Natural killer cell treated with Interleukin-12 subunit alpha and Interleukin-12 subunit beta and Interleukin-15 and Interleukin-18, amount 100 ng/mL, for 72 hours (primary cell): Measurements from ENCODE around the gene FAM184B. TPM values are rescaled to one million over a fixed set of nuclear protein-coding genes. Genes with fewer than 3 reads are reported as not detected.
"Not testable (repeated sequence)": the region's sequence is repeated elsewhere in the genome, so short reads cannot be mapped to it uniquely, and the experiment has no call there.

Experiments used
- ATAC-seq, 2 donors: fragments of 150-1000 bp; cut with Tn5 transposase in 1 of 2; sonication (Bioruptor Pico), chemical (Tn5 transposase) in 1 of 2; 2 replicates each; pipeline ENCODE4 v1.10.0; 2021
- DNase-seq: peaks from one replicate; pipeline ENCODE4 v3.0.0; 2022; ENCODE audit warnings: low spot score
- H3K27ac Mint-ChIP-seq, 2 donors: 1 replicate in 1 of 2; 2 replicates in 1 of 2; pipeline ENCODE4 v1.8.0; 2022; ENCODE audit warnings: mixed read lengths in 2 of 2, mild to moderate bottlenecking in 1 of 2, moderate library complexity in 1 of 2
- H3K27me3 Mint-ChIP-seq, 2 donors: 1 replicate in 1 of 2; 2 replicates in 1 of 2; pipeline ENCODE4 v1.8.0; 2022; ENCODE audit warnings: mixed read lengths in 2 of 2
- H3K36me3 Mint-ChIP-seq: one replicate; pipeline ENCODE4 v1.8.0; 2022; ENCODE audit warnings: mixed read lengths
- H3K4me1 Mint-ChIP-seq, 2 donors: 1 replicate in 1 of 2; 2 replicates in 1 of 2; pipeline ENCODE4 v1.8.0; 2022; ENCODE audit warnings: low read depth in 2 of 2, mixed read lengths in 2 of 2, mild to moderate bottlenecking in 1 of 2
- H3K4me3 Mint-ChIP-seq: one replicate; pipeline ENCODE4 v1.8.0; 2022; ENCODE audit warnings: mixed read lengths
- H3K9me3 Mint-ChIP-seq: 2 replicates; pipeline ENCODE4 v1.8.0; 2022; ENCODE audit warnings: mixed read lengths
- total RNA-seq, 2 donors: library from RNA; stranded (reverse); gene quantifications; one replicate each; pipeline ENCODE4 v1.2.3, GENCODE V29; 2022

The FAM184B gene
- total RNA-seq, 2 donors from 2014 or later: not detected

- no peak overlapping the region for H3K4me3 Mint-ChIP-seq
- ATAC-seq (no peak), DNase-seq (no peak)
- H3K27ac Mint-ChIP-seq: no peak overlapping the region
- no peaks in the 10 kb centered on the region for H3K36me3 Mint-ChIP-seq
- no peaks in the 10 kb centered on the region for H3K4me1 Mint-ChIP-seq
- H3K9me3 Mint-ChIP-seq: no peaks in the 10 kb centered on the region
- H3K27me3 Mint-ChIP-seq: peaks cover 17 to 36% of the 10 kb centered on the region in 2 donors
These were observed 100.7 kb downstream of the FAM184B start for GRCh38 chr4:17680559-17681280.

- no peak overlapping the region for H3K4me3 Mint-ChIP-seq
- H3K36me3 Mint-ChIP-seq: peaks cover 7% of the 10 kb centered on the region
- H3K4me1 Mint-ChIP-seq: peaks cover 0 to 2% of the 10 kb centered on the region in 2 donors
- H3K27ac Mint-ChIP-seq: no peak overlapping the region
- no peaks in the 10 kb centered on the region for H3K9me3 Mint-ChIP-seq
- ATAC-seq (no peak), DNase-seq (no peak)
- H3K27me3 Mint-ChIP-seq: peaks cover 16 to 40% of the 10 kb centered on the region in 2 donors
These were observed 111.0 kb downstream of the FAM184B start for GRCh38 chr4:17670423-17670822.

GRCh38 chr4:17667653-17668201, 113.7 kb downstream of the FAM184B start:
- Mint-ChIP-seq H3K4me1 (peaks cover 13 to 17% of the 10 kb centered on the region in 2 donors), H3K27ac (no peak overlapping the region), H3K36me3 (peaks cover 7% of the 10 kb centered on the region), H3K27me3 (peaks cover 14 to 35% of the 10 kb centered on the region in 2 donors), H3K4me3 (no peak overlapping the region), H3K9me3 (no peaks in the 10 kb centered on the region)
- DNase-seq: no peak
- no peak for ATAC-seq

- Mint-ChIP-seq H3K9me3 (no peaks in the 10 kb centered on the region), H3K27me3 (peaks cover 12 to 30% of the 10 kb centered on the region in 2 donors), H3K27ac (no peak overlapping the region), H3K4me1 (peaks cover 13 to 17% of the 10 kb centered on the region in 2 donors), H3K4me3 (no peak overlapping the region), H3K36me3 (peaks cover 7% of the 10 kb centered on the region)
- DNase-seq: no peak
- no peak for ATAC-seq
These were observed 114.2 kb downstream of the FAM184B start for GRCh38 chr4:17667253-17667652.

GRCh38 chr4:17665852-17666251, 115.6 kb downstream of the FAM184B start:
- Mint-ChIP-seq H3K9me3 (no peaks in the 10 kb centered on the region), H3K27me3 (peaks cover 5 to 20% of the 10 kb centered on the region in 2 donors), H3K4me3 (no peak overlapping the region), H3K4me1 (peaks cover 13 to 17% of the 10 kb centered on the region in 2 donors), H3K36me3 (no peaks in the 10 kb centered on the region), H3K27ac (no peak overlapping the region)
- no peak for DNase-seq
- ATAC-seq: no peak

- ATAC-seq: no peak
- H3K27me3 Mint-ChIP-seq: peaks cover 3 to 20% of the 10 kb centered on the region in 2 donors
- no peaks in the 10 kb centered on the region for H3K36me3 Mint-ChIP-seq
- no peaks in the 10 kb centered on the region for H3K9me3 Mint-ChIP-seq
- no peak for DNase-seq
- H3K4me3 Mint-ChIP-seq: no peak overlapping the region
- no peak overlapping the region for H3K27ac Mint-ChIP-seq
- peaks cover 13 to 17% of the 10 kb centered on the region in 2 donors for H3K4me1 Mint-ChIP-seq
These were observed 116.1 kb downstream of the FAM184B start for GRCh38 chr4:17665346-17665745.

GRCh38 chr4:17664755-17665154, 116.7 kb downstream of the FAM184B start:
- no peaks in the 10 kb centered on the region for H3K9me3 Mint-ChIP-seq
- DNase-seq (no peak), ATAC-seq (peak; percentile 50 to 54)
- peaks cover 0 to 18% of the 10 kb centered on the region in 2 donors for H3K27me3 Mint-ChIP-seq
- no peaks in the 10 kb centered on the region for H3K36me3 Mint-ChIP-seq
- H3K4me3 Mint-ChIP-seq: no peak overlapping the region
- peak overlapping the region in 1 of 2 donors; percentile 15 for H3K27ac Mint-ChIP-seq
- H3K4me1 Mint-ChIP-seq: peaks cover 13 to 17% of the 10 kb centered on the region in 2 donors

- no peak overlapping the region for H3K27ac Mint-ChIP-seq
- no peaks in the 10 kb centered on the region for H3K36me3 Mint-ChIP-seq
- H3K27me3 Mint-ChIP-seq: peaks cover 0 to 12% of the 10 kb centered on the region in 2 donors
- H3K9me3 Mint-ChIP-seq: no peaks in the 10 kb centered on the region
- ATAC-seq (peak in 1 of 2 donors; percentile 30), DNase-seq (no peak)
- no peak overlapping the region for H3K4me3 Mint-ChIP-seq
- peaks cover 13 to 17% of the 10 kb centered on the region in 2 donors for H3K4me1 Mint-ChIP-seq
These were observed 118.7 kb downstream of the FAM184B start for GRCh38 chr4:17662694-17663093.

- not testable (repeated sequence) for H3K27ac Mint-ChIP-seq, ATAC-seq, DNase-seq, H3K36me3 Mint-ChIP-seq, H3K9me3 Mint-ChIP-seq, H3K4me3 Mint-ChIP-seq, H3K4me1 Mint-ChIP-seq, H3K27me3 Mint-ChIP-seq
These were observed 122.2 kb downstream of the FAM184B start for GRCh38 chr4:17659196-17659595.

GRCh38 chr4:17657849-17658248, 123.6 kb downstream of the FAM184B start:
- no peaks in the 10 kb centered on the region for H3K27me3 Mint-ChIP-seq
- H3K4me1 Mint-ChIP-seq: peaks cover 1% of the 10 kb centered on the region in 2 donors
- no peaks in the 10 kb centered on the region for H3K9me3 Mint-ChIP-seq
- no peak for DNase-seq
- H3K27ac Mint-ChIP-seq: no peak overlapping the region
- H3K4me3 Mint-ChIP-seq: no peak overlapping the region
- no peak for ATAC-seq
- no peaks in the 10 kb centered on the region for H3K36me3 Mint-ChIP-seq

GRCh38 chr4:17657090-17657489, 124.3 kb downstream of the FAM184B start:
- ATAC-seq (no peak), DNase-seq (no peak)
- Mint-ChIP-seq H3K27me3 (no peaks in the 10 kb centered on the region), H3K4me1 (no peaks in the 10 kb centered on the region), H3K27ac (no peak overlapping the region), H3K9me3 (no peaks in the 10 kb centered on the region), H3K36me3 (no peaks in the 10 kb centered on the region), H3K4me3 (no peak overlapping the region)

- Mint-ChIP-seq H3K9me3 (no peaks in the 10 kb centered on the region), H3K36me3 (no peaks in the 10 kb centered on the region), H3K4me3 (no peak overlapping the region), H3K27me3 (peaks cover 0 to 3% of the 10 kb centered on the region in 2 donors), H3K27ac (no peak overlapping the region), H3K4me1 (no peaks in the 10 kb centered on the region)
- DNase-seq (no peak), ATAC-seq (no peak)
These were observed 126.7 kb downstream of the FAM184B start for GRCh38 chr4:17654701-17655100.

- H3K27ac Mint-ChIP-seq: no peak overlapping the region
- no peaks in the 10 kb centered on the region for H3K36me3 Mint-ChIP-seq
- ATAC-seq: no peak
- H3K4me1 Mint-ChIP-seq: no peaks in the 10 kb centered on the region
- no peak overlapping the region for H3K4me3 Mint-ChIP-seq
- no peaks in the 10 kb centered on the region for H3K9me3 Mint-ChIP-seq
- DNase-seq: no peak
- H3K27me3 Mint-ChIP-seq: peaks cover 0 to 5% of the 10 kb centered on the region in 2 donors
These were observed 131.0 kb downstream of the FAM184B start for GRCh38 chr4:17650406-17650805.

GRCh38 chr4:17647927-17648326, 133.5 kb downstream of the FAM184B start:
- ATAC-seq (no peak), DNase-seq (no peak)
- peaks cover 6% of the 10 kb centered on the region for H3K36me3 Mint-ChIP-seq
- peaks cover 0 to 5% of the 10 kb centered on the region in 2 donors for H3K27me3 Mint-ChIP-seq
- H3K27ac Mint-ChIP-seq: no peak overlapping the region
- H3K9me3 Mint-ChIP-seq: no peaks in the 10 kb centered on the region
- no peak overlapping the region for H3K4me3 Mint-ChIP-seq
- H3K4me1 Mint-ChIP-seq: peaks cover 0 to 5% of the 10 kb centered on the region in 2 donors
